ENCODE measurements around the gene BCOR.

The BCOR gene

GRCh38 chrX:40061005-40061404 lies 36.8 kb downstream of the BCOR start:
- no peak for DNase-seq

GRCh38 chrX:40060356-40060845 lies 37.4 kb downstream of the BCOR start:
- DNase-seq = no peak

- no peak for DNase-seq
Measured at GRCh38 chrX:40058719-40059118, 39.0 kb downstream of the BCOR start.

GRCh38 chrX:40057405-40057804 lies 40.4 kb downstream of the BCOR start:
- DNase-seq = no peak

GRCh38 chrX:40056420-40056819 lies 41.3 kb downstream of the BCOR start:
- DNase-seq = no peak

- no peak for DNase-seq
Measured at GRCh38 chrX:40055495-40055894, 42.3 kb downstream of the BCOR start.

- no peak for DNase-seq
Measured at GRCh38 chrX:40054793-40055192, 43.0 kb downstream of the BCOR start.

- DNase-seq = no peak
Measured at GRCh38 chrX:40050532-40050931, 47.2 kb downstream of the BCOR start.

- DNase-seq = no peak
Measured at GRCh38 chrX:40049084-40049641, 48.6 kb downstream of the BCOR start.

- DNase-seq = no peak
Measured at GRCh38 chrX:40047485-40047884, 50.3 kb downstream of the BCOR start.

GRCh38 chrX:40043895-40044294 lies 53.9 kb downstream of the BCOR start:
- no peak for DNase-seq

- no peak for DNase-seq
Measured at GRCh38 chrX:40041915-40042314, 55.8 kb downstream of the BCOR start.

- DNase-seq = no peak
Measured at GRCh38 chrX:40040686-40041461, 56.9 kb downstream of the BCOR start.

- DNase-seq = no peak
Measured at GRCh38 chrX:40039887-40040286, 57.9 kb downstream of the BCOR start.

GRCh38 chrX:40037367-40037766 lies 60.4 kb downstream of the BCOR start:
- DNase-seq = no peak

- no peak for DNase-seq
Measured at GRCh38 chrX:40035726-40036125, 62.0 kb downstream of the BCOR start.

GRCh38 chrX:40031911-40032310 lies 65.8 kb downstream of the BCOR start:
- DNase-seq = no peak

GRCh38 chrX:40030205-40030604 lies 67.6 kb downstream of the BCOR start:
- DNase-seq = no peak

GRCh38 chrX:40022421-40022820 lies 75.3 kb downstream of the BCOR start:
- DNase-seq = no peak

GRCh38 chrX:40021647-40022046 lies 76.1 kb downstream of the BCOR start:
- no peak for DNase-seq

GRCh38 chrX:40019541-40019940 lies 78.2 kb downstream of the BCOR start:
- no peak for DNase-seq

GRCh38 chrX:40018041-40018440 lies 79.7 kb downstream of the BCOR start:
- no peak for DNase-seq

- DNase-seq = no peak
Measured at GRCh38 chrX:40016749-40017148, 81.0 kb downstream of the BCOR start.

- no peak for DNase-seq
Measured at GRCh38 chrX:40015693-40016092, 82.1 kb downstream of the BCOR start.
